ENCODE results near the gene GPR135.

GPR135 gene

GRCh38 chr14:59417311-59417710 lies 47.9 kb downstream of the GPR135 start:
- no peak for TF ChIP-seq CTCF (conservative IDR thresholded peaks at IDR 0.05; ENCODE audit: low read depth, low read length)
- no peak for DNase-seq (ENCODE audit: low read depth)
- H3K4me3 ChIP-seq (ENCODE audit: low read length), result no peak overlapping the region

GRCh38 chr14:59415836-59416602 lies 49.2 kb downstream of the GPR135 start:
- DNase-seq (ENCODE audit: low read depth), result no peak
- no peak overlapping the region for H3K4me3 ChIP-seq (ENCODE audit: low read length)
- TF ChIP-seq CTCF (conservative IDR thresholded peaks at IDR 0.05; ENCODE audit: low read depth, low read length), result no peak

Measured in retinal pigment epithelial cell (primary cell).